Measurements from ENCODE around the gene VIPR2.

VIPR2 gene

GRCh38 chr7:159027789-159028507 lies 116.7 kb downstream of the VIPR2 start:
- no peak for DNase-seq (ENCODE audit: low read depth, low spot score)

DNA sequence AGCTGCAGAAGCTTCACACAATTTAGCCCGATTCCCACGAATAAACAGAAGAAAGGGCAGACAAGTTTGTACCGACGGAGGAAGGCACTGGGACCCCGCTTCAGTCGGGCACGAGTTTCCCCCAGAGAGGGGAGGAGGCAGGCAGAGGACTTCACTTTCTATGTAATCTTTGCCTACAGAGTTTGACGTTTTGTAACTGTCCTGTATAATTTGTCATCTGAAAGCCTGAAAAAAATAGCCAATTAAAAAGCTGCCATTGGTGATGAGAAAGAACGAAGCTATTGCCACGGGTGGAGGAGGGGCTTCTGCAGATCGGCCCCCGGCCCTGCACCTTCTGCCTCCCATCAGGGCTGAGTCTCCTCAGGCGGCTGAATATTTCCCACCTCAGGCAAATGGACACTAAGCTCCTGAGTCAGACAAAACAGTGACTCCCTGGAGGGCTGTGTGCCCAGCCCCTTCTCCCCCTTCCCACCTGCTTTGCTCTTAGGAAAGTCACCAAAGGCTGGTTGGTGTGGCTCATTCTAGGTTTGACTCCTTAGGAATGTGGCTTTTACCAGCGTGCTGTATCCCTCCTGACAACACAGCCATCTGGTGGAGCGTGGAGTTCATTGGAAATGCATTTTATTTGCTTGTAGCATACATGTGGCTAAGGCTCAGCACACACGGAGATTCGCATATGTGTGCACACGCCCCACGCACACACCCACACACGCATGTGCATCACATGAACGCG lies 117.4 kb downstream of the VIPR2 start:
- DNase-seq (ENCODE audit: low read depth, low spot score): no peak

DNA sequence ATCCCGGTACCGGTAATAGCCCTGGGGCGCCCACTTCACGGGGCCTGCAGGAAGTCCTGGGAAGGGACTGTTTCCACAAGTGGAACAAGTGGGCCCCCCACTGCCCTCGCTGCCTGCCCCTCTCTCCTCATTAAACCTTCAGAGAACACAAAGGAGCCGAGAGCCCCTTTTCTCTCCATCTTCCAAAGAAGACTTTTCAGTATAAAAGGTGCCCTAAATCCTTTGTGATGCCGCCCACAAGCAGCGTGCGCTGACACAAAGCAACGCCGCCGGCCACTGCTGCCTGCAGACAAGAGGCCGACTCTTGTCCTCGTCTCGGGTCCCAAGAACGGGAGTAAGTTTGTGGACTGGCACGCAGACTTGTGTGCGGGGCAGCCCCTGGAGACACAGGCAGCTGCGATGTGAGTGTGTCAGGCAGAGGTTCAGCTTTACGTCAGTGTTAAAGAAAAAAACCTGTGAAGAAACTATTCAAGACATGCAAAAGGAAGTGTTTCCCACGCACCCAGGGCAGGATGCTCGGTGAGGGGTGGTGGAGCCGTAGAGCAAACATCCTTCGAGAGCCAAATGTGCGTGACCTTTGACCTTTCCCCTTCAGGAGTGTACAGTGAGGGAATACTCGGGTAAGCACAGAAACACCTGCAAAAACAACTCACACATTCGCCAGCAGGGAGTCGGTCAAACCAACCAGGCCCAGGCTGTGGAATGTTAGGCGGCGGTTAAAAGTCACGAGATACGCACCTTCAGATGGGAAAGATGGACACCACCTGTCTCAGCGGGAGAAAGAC lies 118.2 kb downstream of the VIPR2 start:
- DNase-seq (ENCODE audit: low read depth, low spot score): peak; percentile 39

DNA sequence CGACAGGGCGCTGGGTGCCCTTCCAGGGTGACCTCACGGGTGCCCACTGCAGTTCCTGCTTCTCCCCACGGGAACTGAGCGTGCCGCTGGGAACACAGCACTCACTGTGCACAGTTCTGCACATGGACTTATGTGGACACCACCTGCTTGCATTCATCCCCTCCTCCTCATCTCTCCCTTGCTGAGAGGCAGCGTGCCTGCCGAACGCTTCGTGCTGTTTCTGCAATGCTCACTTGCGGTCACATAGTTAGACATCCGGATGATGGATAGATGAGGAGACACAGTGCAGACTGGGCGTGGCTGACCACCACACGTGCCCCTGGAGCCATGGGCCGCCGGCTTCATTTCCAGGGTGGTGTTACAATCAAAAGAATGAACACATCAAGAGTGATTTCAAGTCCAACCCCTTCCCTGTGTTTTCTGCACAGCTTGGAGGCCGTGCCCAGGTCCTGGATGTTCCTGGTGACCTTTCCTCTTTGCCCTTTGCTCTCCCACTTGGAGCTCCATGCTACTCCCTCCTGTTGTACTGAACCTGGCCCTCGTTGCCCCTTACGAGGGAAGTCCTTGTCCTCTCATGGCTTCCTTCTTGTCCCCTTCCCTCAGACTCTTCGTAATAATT lies 119.4 kb downstream of the VIPR2 start:
- no peak for DNase-seq (ENCODE audit: low read depth, low spot score)

DNA sequence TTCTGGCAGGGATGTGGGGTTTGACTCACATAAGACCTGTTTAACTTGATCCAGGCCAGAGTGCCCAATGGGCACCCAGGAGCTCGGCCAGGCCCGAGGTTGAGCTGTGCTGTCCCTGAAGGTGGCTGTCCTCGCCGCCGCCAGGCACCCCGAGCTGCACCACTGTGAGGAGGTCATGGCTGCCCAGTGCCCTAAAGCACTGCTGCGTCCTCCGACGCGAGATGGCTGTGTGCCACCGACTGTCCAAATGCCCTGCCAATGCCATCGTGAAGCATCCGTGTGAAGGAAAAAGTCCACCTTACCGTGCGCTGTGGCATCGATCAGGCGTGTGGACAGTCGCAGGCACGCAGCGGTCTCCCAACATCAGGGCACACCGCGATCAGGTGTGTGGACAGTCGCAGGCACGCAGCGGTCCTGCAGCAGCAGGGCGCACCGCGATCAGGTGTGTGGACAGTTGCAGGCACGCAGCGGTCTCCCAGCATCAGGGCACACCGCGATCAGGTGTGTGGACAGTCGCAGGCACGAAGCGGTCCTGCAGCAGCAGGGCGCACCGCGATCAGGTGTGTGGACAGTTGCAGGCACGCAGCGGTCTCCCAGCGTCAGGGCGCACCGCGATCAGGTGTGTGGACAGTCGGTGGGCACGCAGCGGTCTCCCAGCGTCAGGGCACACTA lies 120.3 kb downstream of the VIPR2 start:
- DNase-seq (ENCODE audit: low read depth, low spot score): no peak

- DNase-seq (ENCODE audit: low read depth, low spot score): no peak
Observed at GRCh38 chr7:159023746-159024145, 120.9 kb downstream of the VIPR2 start.

- DNase-seq (ENCODE audit: low read depth, low spot score): no peak
Observed at GRCh38 chr7:159023206-159023605, 121.5 kb downstream of the VIPR2 start.

- no peak for DNase-seq (ENCODE audit: low read depth, low spot score)
Observed at GRCh38 chr7:159022238-159022993, 122.3 kb downstream of the VIPR2 start.

GRCh38 chr7:159020987-159021386 lies 123.7 kb downstream of the VIPR2 start:
- DNase-seq (ENCODE audit: low read depth, low spot score): no peak

DNA sequence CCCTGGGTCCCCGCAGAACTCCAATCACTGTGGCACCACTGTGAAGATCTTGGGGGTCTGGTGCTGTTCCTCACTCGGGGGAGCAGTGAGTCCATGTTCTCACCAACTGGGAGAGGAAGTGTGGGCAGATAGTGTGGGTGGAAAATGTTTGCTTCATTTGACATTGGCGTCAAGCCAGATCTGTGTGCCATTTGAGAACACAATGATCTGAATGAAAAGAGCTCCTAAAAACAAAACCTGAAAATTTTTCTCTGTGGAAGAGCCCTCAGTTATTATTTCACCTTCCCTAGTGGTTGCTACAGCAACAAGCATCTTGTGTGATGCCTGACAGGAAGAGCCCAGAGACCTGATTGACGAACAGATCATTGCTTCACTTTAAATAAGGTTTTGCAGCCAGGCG lies 125.6 kb downstream of the VIPR2 start:
- no peak for DNase-seq (ENCODE audit: low read depth, low spot score)

- DNase-seq (ENCODE audit: low read depth, low spot score): no peak
Observed at GRCh38 chr7:159017741-159018140, 126.9 kb downstream of the VIPR2 start.

- DNase-seq (ENCODE audit: low read depth, low spot score): no peak
Observed at GRCh38 chr7:159017210-159017609, 127.5 kb downstream of the VIPR2 start.

DNA sequence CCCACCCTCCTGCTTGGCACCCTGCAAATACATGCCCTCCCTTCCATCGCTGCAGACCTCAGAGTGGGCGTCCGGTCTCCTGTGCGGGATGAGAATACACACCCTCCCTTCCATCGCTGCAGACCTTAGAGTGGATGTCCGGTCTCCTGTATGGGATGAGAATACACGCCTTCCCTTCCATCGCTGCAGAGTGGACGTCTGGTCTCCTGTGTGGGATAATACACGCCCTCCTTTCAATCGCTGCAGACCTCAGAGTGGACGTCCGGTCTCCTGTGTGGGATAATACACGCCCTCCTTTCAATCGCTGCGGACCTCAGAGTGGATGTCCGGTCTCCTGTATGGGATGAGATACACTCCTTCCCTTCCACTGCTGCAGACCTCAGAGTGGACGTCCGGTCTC lies 128.1 kb downstream of the VIPR2 start:
- no peak for DNase-seq (ENCODE audit: low read depth, low spot score)

GRCh38 chr7:159015454-159016410 lies 128.9 kb downstream of the VIPR2 start:
- no peak for DNase-seq (ENCODE audit: low read depth, low spot score)

DNA sequence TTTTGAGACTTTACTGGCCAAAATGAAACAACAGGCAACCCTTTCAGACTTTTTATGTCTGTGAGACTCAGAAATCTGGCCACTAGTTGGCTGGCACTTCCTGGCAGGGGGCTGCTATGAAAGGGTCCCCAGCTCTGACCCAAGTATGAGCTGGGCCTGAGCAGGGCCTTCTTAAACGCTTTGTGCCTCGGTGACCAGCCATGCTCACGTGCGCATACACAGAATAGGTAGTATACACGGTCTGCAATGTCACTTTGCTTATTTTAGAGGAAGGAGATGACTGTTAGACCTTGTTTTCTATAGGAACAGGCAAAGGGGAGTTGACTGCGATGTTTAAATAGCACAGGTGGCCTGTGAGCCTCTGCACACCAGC lies 129.6 kb downstream of the VIPR2 start:
- DNase-seq (ENCODE audit: low read depth, low spot score): no peak

DNA sequence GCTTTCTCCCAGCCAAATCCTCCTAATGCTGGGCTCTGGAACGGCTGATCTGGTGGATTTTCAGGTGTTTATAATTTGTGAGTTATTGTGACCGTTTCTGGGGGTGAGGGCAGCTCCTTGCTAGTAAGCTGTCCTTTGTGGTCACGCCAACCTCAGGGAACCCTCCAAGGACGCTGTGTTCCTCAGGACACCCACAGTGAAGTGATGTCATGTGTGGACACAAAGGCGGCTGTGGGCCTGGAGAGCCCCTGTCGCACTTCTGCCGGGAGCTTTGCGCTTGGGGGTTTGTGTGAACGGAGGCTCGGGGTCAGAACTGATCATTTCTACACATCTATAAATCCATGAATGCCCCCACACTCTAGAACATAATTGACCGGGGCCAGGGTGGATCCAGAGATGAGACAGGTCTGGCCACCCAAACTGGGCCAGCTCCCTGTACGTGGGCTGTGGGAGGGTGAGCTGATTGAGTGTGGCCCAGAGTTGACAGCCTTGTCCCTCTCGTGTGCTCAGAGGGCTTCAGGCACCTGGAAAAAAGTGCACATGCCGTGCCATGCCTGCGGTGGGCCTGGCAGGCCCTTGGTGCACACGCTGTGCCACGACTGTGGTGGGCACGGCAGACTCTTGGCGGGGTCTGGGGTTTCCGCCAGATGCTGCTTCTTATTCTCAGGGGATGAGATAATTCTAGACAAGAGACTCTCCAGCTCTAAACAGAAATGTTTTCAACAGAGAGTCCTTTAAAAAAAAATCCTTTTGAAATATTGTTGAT lies 130.2 kb downstream of the VIPR2 start:
- DNase-seq (ENCODE audit: low read depth, low spot score): no peak

DNA sequence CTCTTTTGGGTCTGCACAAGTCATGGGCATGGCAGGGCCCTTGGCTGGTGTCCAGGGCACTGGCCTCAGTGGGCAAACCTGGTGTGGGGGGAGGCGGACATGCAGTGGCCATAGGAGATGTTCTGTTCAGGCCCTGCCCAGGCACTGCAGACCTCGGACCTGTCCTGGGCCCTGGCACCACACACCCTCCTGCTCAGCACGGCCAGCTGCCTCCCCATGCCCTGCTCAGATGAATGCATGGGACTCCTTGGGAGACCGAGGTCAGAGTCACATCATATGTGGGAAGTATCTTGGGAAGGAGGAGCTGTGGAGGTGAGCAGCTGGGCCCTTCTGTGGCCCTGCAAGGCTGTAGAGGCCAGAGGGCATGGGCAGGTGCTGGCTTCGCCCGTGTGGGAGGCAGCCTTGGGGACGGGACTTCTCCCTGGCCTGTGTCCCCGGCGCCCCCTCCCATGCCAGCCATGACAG lies 130.8 kb downstream of the VIPR2 start:
- DNase-seq (ENCODE audit: low read depth, low spot score): no peak

- no peak for DNase-seq (ENCODE audit: low read depth, low spot score)
Observed at GRCh38 chr7:159013181-159013690, 131.4 kb downstream of the VIPR2 start.
